Measurements from ENCODE around the gene ANKS1B.

- TF ChIP-seq CTCF (conservative IDR thresholded peaks at IDR 0.05; ENCODE audit: low read length): no peak
- no peak for TF ChIP-seq EZH2phosphoT487 (IDR thresholded peaks at IDR 0.05; ENCODE audit: borderline replicate concordance)
Observed at GRCh38 chr12:99330216-99330615, 654.5 kb downstream of the ANKS1B start.
